Right cardiac atrium (tissue), 5 donors: ENCODE measurements around the gene OAS1. TPM values are rescaled to one million over a fixed set of nuclear protein-coding genes. Genes with fewer than 3 reads are reported as not detected.

ENCODE experiments used
- ATAC-seq, 2 donors: fragments of 200-7000 bp; cut with Tn5 transposase; one replicate each; pipeline versions ENCODE4 v1.8.0 to v1.9.1; 2020; ENCODE audit warnings: moderate library complexity in 2 of 2, mild to moderate bottlenecking in 1 of 2
- DNase-seq, 3 donors: peaks; one replicate each; pipeline ENCODE4 v3.0.0-alpha.2; 2020
- H3K27ac ChIP-seq: one replicate; pipeline ENCODE4 v1.5.1; 2013; ENCODE audit warnings: mild to moderate bottlenecking, low read length, control low read depth, moderate library complexity
- H3K27me3 ChIP-seq: one replicate; pipeline ENCODE4 v1.6.1; 2013; ENCODE audit not compliant: control insufficient read depth, insufficient read depth
- H3K4me1 ChIP-seq: one replicate; pipeline ENCODE4 v1.6.1; 2013; ENCODE audit warnings: low read length; ENCODE audit not compliant: control insufficient read depth, insufficient read depth
- H3K4me3 ChIP-seq: one replicate; pipeline ENCODE4 v1.5.1; 2013; ENCODE audit warnings: low read length, control low read depth
- H3K9me3 ChIP-seq: one replicate; pipeline ENCODE4 v1.6.1; 2013; ENCODE audit warnings: low read length; ENCODE audit not compliant: control insufficient read depth
- WGBS: extraction: QIAGEN DNeasy Blood & Tissue Kit; methylation state at CpG from one replicate; pipeline ENCODE4 v1.1.7; 2013; 5-methylcytosine and 5-hydroxymethylcytosine counted together
- intact Hi-C, 4 donors: fragments of 100-400 bp; cut with DNase I; formaldehyde crosslinking; loops; one replicate each; pipeline versions ENCODE4 v1.11.0 to v1.14.0; 2022 to 2023
- polyA plus RNA-seq: library from polyadenylated mRNA; stranded (reverse); fragments of 200-250 nt; gene quantifications from one replicate; pipeline ENCODE4 v1.2.3, GENCODE V29; 2013
- total RNA-seq, 4 donors: library from RNA; stranded (reverse); fragmentation: NEBNext Ultra II Directional; extraction: Animal tissue kit (Norgen Biotek cat#: 25700); gene quantifications; one replicate each; pipeline ENCODE4 v1.2.1, GENCODE V29; 2021
- donor health status: healthy with polysubstance abuse.
- donor health status: DM: no; HTN: yes; CAD: no.
- donor health status: DM: no; HTN: no; CAD: no.
- donor health status: DM: no; HTN: yes; CAD: no; lungs with severe emphysema.
- donor health status: DM: yes; HTN: yes; CAD: no.

The OAS1 gene
- total and polyA plus RNA-seq, 5 donors, result 5.2 to 16.2 (median 9.8) TPM

- Histone ChIP-seq H3K4me3 (peak within 1 kb of the TSS; percentile 70), H3K9me3 (no peaks in the 10 kb centered on the region), H3K27ac (peak within 1 kb of the TSS; percentile 63), H3K4me1 (peaks cover 3% of the 10 kb centered on the region), H3K27me3 (no peaks in the 10 kb centered on the region)
- DNase-seq (peak; percentile 93 to 97 (median 96)), ATAC-seq (peak; percentile 97)
- 8% methylated on average over 50 of the region's 50 CpGs for WGBS
- intact Hi-C loops, result no loop called here
Observed at GRCh38 chr12:112937741-112938719, 31.3 kb downstream of the OAS1 start, which contains the start of gene OAS3. Gene OAS3 (plus strand): TSS chr12:112938474. CDS start chr12:112938531, 57 bp downstream.

- no peaks in the 10 kb centered on the region for H3K27me3 ChIP-seq
- H3K4me1 ChIP-seq, result peaks cover 3% of the 10 kb centered on the region
- H3K4me3 ChIP-seq, result peak overlapping the region; percentile 70
- intact Hi-C loops, result no loop called here
- no peak for DNase-seq
- peak overlapping the region; percentile 31 for H3K27ac ChIP-seq
- no peaks in the 10 kb centered on the region for H3K9me3 ChIP-seq
- ATAC-seq, result peak in 1 of 2 donors; percentile 5
- 22% methylated on average over 11 of the region's 11 CpGs for WGBS
Observed at GRCh38 chr12:112938751-112939150, 32.0 kb downstream of the OAS1 start.

DNA sequence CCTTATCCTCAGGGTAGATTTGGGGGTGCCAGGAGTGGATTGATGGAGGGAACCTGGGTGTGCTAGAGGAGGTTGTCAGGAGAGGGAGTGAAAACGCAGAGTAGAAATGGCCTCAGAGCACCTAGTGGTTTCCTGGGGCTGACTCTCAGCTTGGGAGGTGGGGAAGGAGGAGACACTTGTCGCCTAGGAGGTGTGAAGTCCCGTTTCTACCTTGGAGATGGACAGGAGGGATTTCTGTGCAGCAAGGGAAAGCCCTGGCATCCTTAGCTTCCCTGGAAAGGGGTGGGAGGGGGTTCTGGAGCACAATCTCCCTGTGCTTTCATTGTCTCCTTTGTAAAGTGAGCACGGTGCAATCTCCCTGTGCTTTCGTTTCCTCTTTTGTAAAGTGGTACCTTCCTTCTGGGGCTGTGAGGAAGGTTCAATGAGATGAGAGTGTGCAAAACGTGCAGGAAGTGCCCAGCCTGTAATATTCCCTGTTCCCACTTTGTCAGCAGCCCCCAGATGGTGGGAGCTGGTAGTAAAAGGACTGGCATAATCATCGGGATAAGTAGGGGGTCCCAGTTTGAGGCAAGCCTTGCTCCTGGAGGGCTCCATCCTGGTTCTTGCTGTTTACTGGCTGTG lies 33.1 kb downstream of the OAS1 start:
- ATAC-seq (no peak), DNase-seq (no peak)
- WGBS, result 36% methylated on average over 7 of the region's 7 CpGs
- no peaks in the 10 kb centered on the region for H3K27me3 ChIP-seq
- H3K4me3 ChIP-seq, result peak overlapping the region; percentile 41
- no peaks in the 10 kb centered on the region for H3K9me3 ChIP-seq
- peaks cover 3% of the 10 kb centered on the region for H3K4me1 ChIP-seq
- intact Hi-C loops, result no loop called here
- no peak overlapping the region for H3K27ac ChIP-seq

DNA sequence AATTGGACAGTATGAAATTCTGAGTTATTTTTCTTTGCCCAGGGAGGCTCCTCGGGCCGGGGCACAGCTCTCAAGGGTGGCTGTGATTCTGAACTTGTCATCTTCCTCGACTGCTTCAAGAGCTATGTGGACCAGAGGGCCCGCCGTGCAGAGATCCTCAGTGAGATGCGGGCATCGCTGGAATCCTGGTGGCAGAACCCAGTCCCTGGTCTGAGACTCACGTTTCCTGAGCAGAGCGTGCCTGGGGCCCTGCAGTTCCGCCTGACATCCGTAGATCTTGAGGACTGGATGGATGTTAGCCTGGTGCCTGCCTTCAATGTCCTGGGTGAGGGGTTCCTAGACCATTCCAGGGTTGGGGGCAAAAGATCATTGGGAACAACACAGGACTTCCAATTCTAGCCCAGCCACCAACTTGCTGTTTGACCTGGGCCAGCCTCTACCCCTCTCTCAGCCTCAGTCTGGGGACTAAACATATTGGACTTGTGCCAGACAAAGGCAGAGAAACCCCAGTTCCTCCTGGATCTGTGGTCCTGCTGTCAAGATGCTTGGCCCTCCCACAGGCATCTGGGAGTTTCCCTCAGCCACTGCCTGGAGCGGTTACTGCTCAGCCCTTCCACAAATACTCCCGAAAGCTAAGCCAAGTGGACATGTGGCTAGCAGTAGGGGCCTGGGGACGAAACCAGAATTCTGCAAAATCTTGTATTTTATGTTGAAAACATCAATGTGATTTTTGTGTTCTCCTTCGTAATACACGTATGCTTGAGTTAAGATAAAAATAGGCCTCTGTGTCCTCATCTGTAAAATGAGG lies 35.0 kb downstream of the OAS1 start:
- ATAC-seq (no peak), DNase-seq (no peak)
- no peak overlapping the region for H3K4me3 ChIP-seq
- H3K9me3 ChIP-seq, result no peaks in the 10 kb centered on the region
- intact Hi-C loops, result no loop called here
- no peak overlapping the region for H3K27ac ChIP-seq
- no peaks in the 10 kb centered on the region for H3K27me3 ChIP-seq
- peaks cover 3% of the 10 kb centered on the region for H3K4me1 ChIP-seq
- 90% methylated on average over 16 of the region's 16 CpGs for WGBS

DNA sequence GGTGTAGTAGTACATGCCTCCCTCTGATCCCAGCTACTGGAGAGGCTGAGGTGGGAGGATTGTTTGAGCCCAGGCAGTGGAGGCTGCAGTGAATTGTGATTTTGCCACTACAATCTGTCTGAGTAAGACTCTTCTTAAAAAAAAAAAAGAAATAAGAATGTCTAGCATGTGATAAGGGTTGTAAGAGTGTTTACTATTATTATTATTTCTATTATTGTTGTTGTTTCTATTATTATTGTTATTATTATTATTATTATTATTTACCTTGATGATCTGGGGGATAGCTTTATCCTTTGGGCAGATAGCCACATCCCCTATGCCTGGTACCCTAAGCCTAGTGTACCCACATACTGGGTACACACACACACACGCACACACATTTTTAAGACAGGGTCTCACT lies 35.8 kb downstream of the OAS1 start:
- H3K27me3 ChIP-seq, result no peaks in the 10 kb centered on the region

DNA sequence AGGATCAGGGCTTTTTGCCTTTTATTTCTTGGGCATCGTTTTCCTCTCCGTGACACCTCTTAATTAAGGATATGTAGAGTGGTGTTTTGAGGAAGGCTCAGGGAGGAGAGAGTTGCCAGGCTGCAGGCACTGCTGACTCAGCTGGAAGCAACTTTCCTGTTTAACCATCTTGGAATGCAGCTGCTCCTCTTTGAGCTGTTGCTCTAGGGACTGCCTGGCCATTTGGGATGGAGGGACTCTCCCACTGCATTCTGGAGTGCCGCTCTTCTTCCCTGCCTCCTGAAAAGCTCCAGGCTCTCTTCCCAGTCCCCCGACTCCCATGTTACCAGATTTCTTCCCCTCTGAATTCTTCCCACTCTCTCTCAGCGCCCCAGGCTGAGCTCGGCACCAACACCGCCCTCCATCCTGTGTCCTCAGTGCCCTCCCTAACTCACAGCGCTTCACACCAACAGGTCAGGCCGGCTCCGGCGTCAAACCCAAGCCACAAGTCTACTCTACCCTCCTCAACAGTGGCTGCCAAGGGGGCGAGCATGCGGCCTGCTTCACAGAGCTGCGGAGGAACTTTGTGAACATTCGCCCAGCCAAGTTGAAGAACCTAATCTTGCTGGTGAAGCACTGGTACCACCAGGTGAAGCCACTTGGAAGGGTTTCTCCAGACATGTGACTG lies 37.4 kb downstream of the OAS1 start:
- H3K27me3 ChIP-seq, result no peaks in the 10 kb centered on the region
- H3K27ac ChIP-seq, result no peak overlapping the region
- H3K9me3 ChIP-seq, result no peaks in the 10 kb centered on the region
- 92% methylated on average over 15 of the region's 15 CpGs for WGBS
- ATAC-seq, result no peak
- H3K4me3 ChIP-seq, result no peak overlapping the region
- no peaks in the 10 kb centered on the region for H3K4me1 ChIP-seq
- intact Hi-C loops, result no loop called here
- DNase-seq, result no peak

More for the DNA sequence above, 35.8 kb downstream of the OAS1 start:
- ATAC-seq, result no peak
- DNase-seq, result no peak
- H3K4me3 ChIP-seq, result no peak overlapping the region
- no peaks in the 10 kb centered on the region for H3K9me3 ChIP-seq
- intact Hi-C loops, result no loop called here
- H3K4me1 ChIP-seq, result peaks cover 3% of the 10 kb centered on the region
- WGBS, result 97% methylated on average over 1 of the region's 1 CpG
- H3K27ac ChIP-seq, result no peak overlapping the region

DNA sequence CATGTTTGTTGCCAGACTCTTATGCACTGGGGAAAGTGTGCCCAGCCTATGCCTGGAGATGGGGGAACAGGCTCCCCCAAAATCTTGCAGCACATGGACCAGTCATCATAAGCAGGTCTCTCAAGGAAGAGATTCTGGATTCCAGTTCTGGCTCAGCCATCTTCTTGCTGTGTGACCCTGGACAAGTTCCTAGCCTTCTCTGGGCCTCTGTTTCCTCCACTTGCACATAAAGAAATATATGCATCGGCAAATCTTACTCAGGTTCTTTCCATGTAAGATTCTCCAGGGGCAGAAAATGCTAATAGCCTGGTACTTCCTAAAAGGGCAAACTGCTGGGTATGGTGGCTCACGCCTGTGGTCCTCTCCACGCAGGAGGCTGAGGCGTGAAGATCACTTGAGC lies 38.8 kb downstream of the OAS1 start:
- WGBS, result 95% methylated on average over 4 of the region's 4 CpGs
- H3K4me1 ChIP-seq, result no peaks in the 10 kb centered on the region
- H3K27ac ChIP-seq, result no peak overlapping the region
- DNase-seq (no peak), ATAC-seq (no peak)
- intact Hi-C loops, result no loop called here
- no peak overlapping the region for H3K4me3 ChIP-seq
- no peaks in the 10 kb centered on the region for H3K9me3 ChIP-seq
- no peaks in the 10 kb centered on the region for H3K27me3 ChIP-seq

- H3K9me3 ChIP-seq, result no peaks in the 10 kb centered on the region
- H3K27me3 ChIP-seq, result no peaks in the 10 kb centered on the region
- no peak overlapping the region for H3K4me3 ChIP-seq
- no peaks in the 10 kb centered on the region for H3K4me1 ChIP-seq
- H3K27ac ChIP-seq, result no peak overlapping the region
- ATAC-seq, result no peak
- DNase-seq, result no peak
- intact Hi-C loops, result no loop called here
- WGBS, result 88% methylated on average over 14 of the region's 14 CpGs
Observed at GRCh38 chr12:112946236-112947000, 39.7 kb downstream of the OAS1 start.

- 37% methylated on average over 1 of the region's 1 CpG for WGBS
- Histone ChIP-seq H3K9me3 (no peaks in the 10 kb centered on the region), H3K4me1 (no peaks in the 10 kb centered on the region), H3K27ac (no peak overlapping the region), H3K27me3 (no peaks in the 10 kb centered on the region), H3K4me3 (no peak overlapping the region)
- intact Hi-C loops, result no loop called here
- DNase-seq (no peak), ATAC-seq (no peak)
Observed at GRCh38 chr12:112947314-112947713, 40.6 kb downstream of the OAS1 start.

- H3K4me3 ChIP-seq, result no peak overlapping the region
- intact Hi-C loops, result no loop called here
- H3K9me3 ChIP-seq, result no peaks in the 10 kb centered on the region
- H3K4me1 ChIP-seq, result no peaks in the 10 kb centered on the region
- DNase-seq (no peak), ATAC-seq (no peak)
- no peaks in the 10 kb centered on the region for H3K27me3 ChIP-seq
- WGBS, result 96% methylated on average over 5 of the region's 5 CpGs
- H3K27ac ChIP-seq, result no peak overlapping the region
Observed at GRCh38 chr12:112947761-112948160, 41.0 kb downstream of the OAS1 start.
